Fibroblast of skin of back (primary cell): ENCODE results near the gene TMEM9B. TPM values are rescaled to one million over a fixed set of nuclear protein-coding genes. Genes with fewer than 3 reads are reported as not detected.
"Not testable (repeated sequence)": the region's sequence is repeated elsewhere in the genome, so short reads cannot be mapped to it uniquely, and the experiment has no call there.

Experiments
- DNase-seq: peaks from one replicate; pipeline ENCODE4 v3.0.0-alpha.2; 2013
- polyA plus RNA-seq, 2 experiments: library from polyadenylated mRNA; unstranded; fragments of 120-200 nt; gene quantifications; one replicate each; pipeline ENCODE4 v1.2.1, GENCODE V29; 2013; ENCODE audit not compliant: insufficient read length in 2 of 2

TMEM9B gene
- polyA plus RNA-seq (2013, experiment 1 of 2; ENCODE audit: insufficient read length), result 29.4 TPM
- polyA plus RNA-seq (2013, experiment 2 of 2; ENCODE audit: insufficient read length), result 27.8 TPM

GRCh38 chr11:8964324-8965320 is at the start of gene TMEM9B:
Gene TMEM9B (minus strand): TSS chr11:8964442. CDS start chr11:8964313, 129 bp downstream.
- peak; percentile 89 for DNase-seq

- no peak for DNase-seq
Observed at GRCh38 chr11:9013373-9013772, 49.1 kb upstream of the TMEM9B start.

GRCh38 chr11:9009538-9009937 is 45.3 kb upstream of the TMEM9B start:
- DNase-seq, result not testable (repeated sequence)

- no peak for DNase-seq
Observed at GRCh38 chr11:9008661-9009060, 44.4 kb upstream of the TMEM9B start.

- no peak for DNase-seq
Observed at GRCh38 chr11:9008011-9008550, 43.8 kb upstream of the TMEM9B start.

- DNase-seq, result no peak
Observed at GRCh38 chr11:9005087-9005486, 40.8 kb upstream of the TMEM9B start.

- no peak for DNase-seq
Observed at GRCh38 chr11:9004183-9004926, 40.1 kb upstream of the TMEM9B start.

- DNase-seq, result peak; percentile 71
Observed at GRCh38 chr11:9003573-9004182, 39.4 kb upstream of the TMEM9B start, which contains the start of gene NRIP3. Gene NRIP3 (minus strand): TSS chr11:9004001. CDS start chr11:9003935, 66 bp downstream.

- DNase-seq, result no peak
Observed at GRCh38 chr11:9002920-9003572, 38.8 kb upstream of the TMEM9B start.

- DNase-seq, result peak; percentile 93
Observed at GRCh38 chr11:9001736-9002135, 37.5 kb upstream of the TMEM9B start.

- no peak for DNase-seq
Observed at GRCh38 chr11:8998017-8998416, 33.8 kb upstream of the TMEM9B start.

GRCh38 chr11:8997451-8997850 is 33.2 kb upstream of the TMEM9B start:
- no peak for DNase-seq

- DNase-seq, result peak; percentile 65
Observed at GRCh38 chr11:8989453-8989852, 25.2 kb upstream of the TMEM9B start.

GRCh38 chr11:8988329-8989234 is 24.3 kb upstream of the TMEM9B start:
- peak; percentile 60 for DNase-seq

- DNase-seq, result no peak
Observed at GRCh38 chr11:8987446-8987845, 23.2 kb upstream of the TMEM9B start.

- DNase-seq, result not testable (repeated sequence)
Observed at GRCh38 chr11:8986772-8987171, 22.5 kb upstream of the TMEM9B start.

- no peak for DNase-seq
Observed at GRCh38 chr11:8985462-8985861, 21.2 kb upstream of the TMEM9B start.

GRCh38 chr11:8983552-8983951 is 19.3 kb upstream of the TMEM9B start:
- no peak for DNase-seq

GRCh38 chr11:8980485-8980884 is 16.2 kb upstream of the TMEM9B start:
- no peak for DNase-seq

GRCh38 chr11:8979365-8979764 is 15.1 kb upstream of the TMEM9B start:
- not testable (repeated sequence) for DNase-seq

GRCh38 chr11:8973121-8973520 is 8.9 kb upstream of the TMEM9B start:
- peak; percentile 35 for DNase-seq
